ENCODE data around the gene SH3TC1. TPM values are rescaled to one million over a fixed set of nuclear protein-coding genes. Genes with fewer than 3 reads are reported as not detected.

SH3TC1 gene
- total and polyA plus RNA-seq, 2 of the 13 experiments (the other 11 are each of a cell fraction or from before 2014, with no cell fraction given), result 14.9 to 21.8 TPM

DNA sequence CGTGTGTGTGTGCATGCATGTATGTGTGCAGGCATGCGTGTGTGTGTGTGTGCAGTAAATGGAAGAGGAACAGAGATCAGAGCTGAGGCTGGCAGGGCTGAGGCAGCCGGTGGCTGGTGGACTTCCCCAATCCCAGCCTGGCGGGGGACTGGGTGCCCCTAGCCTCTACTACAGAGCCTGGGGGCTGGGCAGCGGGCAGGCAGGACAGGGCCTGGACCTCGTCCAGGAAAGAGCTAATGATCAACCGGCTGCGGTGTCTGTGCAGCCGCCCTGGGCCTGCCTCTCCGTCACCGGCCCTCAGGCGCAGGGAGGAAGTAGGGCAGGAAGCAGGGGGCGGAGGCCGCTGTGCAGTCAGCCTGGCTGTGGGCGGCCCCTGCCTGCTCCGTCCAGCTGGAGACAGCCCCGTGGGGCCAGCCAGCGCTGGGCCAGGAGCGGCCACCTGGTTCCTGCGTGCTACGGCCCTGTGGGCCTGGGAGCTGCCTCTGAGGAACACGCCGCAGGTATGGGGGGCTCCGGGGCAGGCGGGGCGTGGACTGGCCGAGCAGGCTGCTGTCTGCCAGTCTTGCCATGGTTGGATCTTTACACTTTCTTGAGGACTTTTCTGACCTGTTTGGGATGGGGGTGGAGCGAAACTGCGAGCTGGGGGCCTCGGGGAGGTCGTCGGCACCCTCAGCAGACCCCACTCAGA is at the start of gene SH3TC1 (continued):
- TF ChIP-seq, protein P1, sequence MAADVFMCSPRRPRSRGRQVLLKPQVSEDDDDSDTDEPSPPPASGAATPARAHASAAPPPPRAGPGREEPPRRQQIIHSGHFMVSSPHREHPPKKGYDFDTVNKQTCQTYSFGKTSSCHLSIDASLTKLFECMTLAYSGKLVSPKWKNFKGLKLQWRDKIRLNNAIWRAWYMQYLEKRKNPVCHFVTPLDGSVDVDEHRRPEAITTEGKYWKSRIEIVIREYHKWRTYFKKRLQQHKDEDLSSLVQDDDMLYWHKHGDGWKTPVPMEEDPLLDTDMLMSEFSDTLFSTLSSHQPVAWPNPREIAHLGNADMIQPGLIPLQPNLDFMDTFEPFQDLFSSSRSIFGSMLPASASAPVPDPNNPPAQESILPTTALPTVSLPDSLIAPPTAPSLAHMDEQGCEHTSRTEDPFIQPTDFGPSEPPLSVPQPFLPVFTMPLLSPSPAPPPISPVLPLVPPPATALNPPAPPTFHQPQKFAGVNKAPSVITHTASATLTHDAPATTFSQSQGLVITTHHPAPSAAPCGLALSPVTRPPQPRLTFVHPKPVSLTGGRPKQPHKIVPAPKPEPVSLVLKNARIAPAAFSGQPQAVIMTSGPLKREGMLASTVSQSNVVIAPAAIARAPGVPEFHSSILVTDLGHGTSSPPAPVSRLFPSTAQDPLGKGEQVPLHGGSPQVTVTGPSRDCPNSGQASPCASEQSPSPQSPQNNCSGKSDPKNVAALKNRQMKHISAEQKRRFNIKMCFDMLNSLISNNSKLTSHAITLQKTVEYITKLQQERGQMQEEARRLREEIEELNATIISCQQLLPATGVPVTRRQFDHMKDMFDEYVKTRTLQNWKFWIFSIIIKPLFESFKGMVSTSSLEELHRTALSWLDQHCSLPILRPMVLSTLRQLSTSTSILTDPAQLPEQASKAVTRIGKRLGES (CRISPR knock-in tag; IDR thresholded peaks at IDR 0.05; ENCODE audit: borderline replicate concordance), result 0 out of 2 replicates have a peak, but pooled peaks have one; percentile 35
- peak; percentile 89 for TF ChIP-seq ZSCAN9 (CRISPR knock-in tag; IDR thresholded peaks at IDR 0.05; ENCODE audit: borderline replicate concordance)
- TF ChIP-seq, protein P2, sequence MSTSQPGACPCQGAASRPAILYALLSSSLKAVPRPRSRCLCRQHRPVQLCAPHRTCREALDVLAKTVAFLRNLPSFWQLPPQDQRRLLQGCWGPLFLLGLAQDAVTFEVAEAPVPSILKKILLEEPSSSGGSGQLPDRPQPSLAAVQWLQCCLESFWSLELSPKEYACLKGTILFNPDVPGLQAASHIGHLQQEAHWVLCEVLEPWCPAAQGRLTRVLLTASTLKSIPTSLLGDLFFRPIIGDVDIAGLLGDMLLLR (CRISPR knock-in tag; IDR thresholded peaks at IDR 0.05), result peak; percentile 30; the same call in 1 of the 2 replicates
- TF ChIP-seq NBN (conservative IDR thresholded peaks at IDR 0.05), result no peak
- no peak for TF ChIP-seq ZNF557 (CRISPR knock-in tag; IDR thresholded peaks at IDR 0.05)
- TF ChIP-seq ZBTB42 (CRISPR knock-in tag; IDR thresholded peaks at IDR 0.05), result peak; percentile 68; the same call in 1 of the 2 replicates
- TF ChIP-seq ZNF33A (CRISPR knock-in tag; IDR thresholded peaks at IDR 0.05; ENCODE audit: borderline replicate concordance), result 0 out of 2 replicates have a peak, but pooled peaks have one; percentile 78
- TF ChIP-seq ZC3H13 (CRISPR knock-in tag; IDR thresholded peaks at IDR 0.05), result peak; percentile 52; the same call in 1 of the 2 replicates
- peak; percentile 26; the same call in 1 of the 2 replicates for TF ChIP-seq NFKB2 (CRISPR knock-in tag; IDR thresholded peaks at IDR 0.05; ENCODE audit: borderline replicate concordance)
- 0 out of 2 replicates have a peak, but pooled peaks have one; percentile 43 for TF ChIP-seq ZNF253 (CRISPR knock-in tag; IDR thresholded peaks at IDR 0.05; ENCODE audit: borderline replicate concordance)
- TF ChIP-seq RBFOX2 (IDR thresholded peaks at IDR 0.05; ENCODE audit: low read depth, low read length), result peak; percentile 88
- 0 out of 2 replicates have a peak, but pooled peaks have one; percentile 13 for TF ChIP-seq CBX5 (CRISPR knock-in tag; IDR thresholded peaks at IDR 0.05; ENCODE audit: borderline replicate concordance)
- no peak for TF ChIP-seq ZNF30 (CRISPR knock-in tag; IDR thresholded peaks at IDR 0.05)
- TF ChIP-seq NCOA5 (CRISPR knock-in tag; IDR thresholded peaks at IDR 0.05), result no peak
- TF ChIP-seq ZNF17 (CRISPR knock-in tag; IDR thresholded peaks at IDR 0.05), result no peak
- no peak for TF ChIP-seq NFE2 (CRISPR knock-in tag; IDR thresholded peaks at IDR 0.05)
- peak; percentile 55 for TF ChIP-seq PTBP1 (IDR thresholded peaks at IDR 0.05; ENCODE audit: low read depth, low read length, poor library complexity, severe bottlenecking)
- TF ChIP-seq, protein P3, sequence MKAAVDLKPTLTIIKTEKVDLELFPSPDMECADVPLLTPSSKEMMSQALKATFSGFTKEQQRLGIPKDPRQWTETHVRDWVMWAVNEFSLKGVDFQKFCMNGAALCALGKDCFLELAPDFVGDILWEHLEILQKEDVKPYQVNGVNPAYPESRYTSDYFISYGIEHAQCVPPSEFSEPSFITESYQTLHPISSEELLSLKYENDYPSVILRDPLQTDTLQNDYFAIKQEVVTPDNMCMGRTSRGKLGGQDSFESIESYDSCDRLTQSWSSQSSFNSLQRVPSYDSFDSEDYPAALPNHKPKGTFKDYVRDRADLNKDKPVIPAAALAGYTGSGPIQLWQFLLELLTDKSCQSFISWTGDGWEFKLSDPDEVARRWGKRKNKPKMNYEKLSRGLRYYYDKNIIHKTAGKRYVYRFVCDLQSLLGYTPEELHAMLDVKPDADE (CRISPR knock-in tag; IDR thresholded peaks at IDR 0.05), result no peak
- TF ChIP-seq, protein P4, sequence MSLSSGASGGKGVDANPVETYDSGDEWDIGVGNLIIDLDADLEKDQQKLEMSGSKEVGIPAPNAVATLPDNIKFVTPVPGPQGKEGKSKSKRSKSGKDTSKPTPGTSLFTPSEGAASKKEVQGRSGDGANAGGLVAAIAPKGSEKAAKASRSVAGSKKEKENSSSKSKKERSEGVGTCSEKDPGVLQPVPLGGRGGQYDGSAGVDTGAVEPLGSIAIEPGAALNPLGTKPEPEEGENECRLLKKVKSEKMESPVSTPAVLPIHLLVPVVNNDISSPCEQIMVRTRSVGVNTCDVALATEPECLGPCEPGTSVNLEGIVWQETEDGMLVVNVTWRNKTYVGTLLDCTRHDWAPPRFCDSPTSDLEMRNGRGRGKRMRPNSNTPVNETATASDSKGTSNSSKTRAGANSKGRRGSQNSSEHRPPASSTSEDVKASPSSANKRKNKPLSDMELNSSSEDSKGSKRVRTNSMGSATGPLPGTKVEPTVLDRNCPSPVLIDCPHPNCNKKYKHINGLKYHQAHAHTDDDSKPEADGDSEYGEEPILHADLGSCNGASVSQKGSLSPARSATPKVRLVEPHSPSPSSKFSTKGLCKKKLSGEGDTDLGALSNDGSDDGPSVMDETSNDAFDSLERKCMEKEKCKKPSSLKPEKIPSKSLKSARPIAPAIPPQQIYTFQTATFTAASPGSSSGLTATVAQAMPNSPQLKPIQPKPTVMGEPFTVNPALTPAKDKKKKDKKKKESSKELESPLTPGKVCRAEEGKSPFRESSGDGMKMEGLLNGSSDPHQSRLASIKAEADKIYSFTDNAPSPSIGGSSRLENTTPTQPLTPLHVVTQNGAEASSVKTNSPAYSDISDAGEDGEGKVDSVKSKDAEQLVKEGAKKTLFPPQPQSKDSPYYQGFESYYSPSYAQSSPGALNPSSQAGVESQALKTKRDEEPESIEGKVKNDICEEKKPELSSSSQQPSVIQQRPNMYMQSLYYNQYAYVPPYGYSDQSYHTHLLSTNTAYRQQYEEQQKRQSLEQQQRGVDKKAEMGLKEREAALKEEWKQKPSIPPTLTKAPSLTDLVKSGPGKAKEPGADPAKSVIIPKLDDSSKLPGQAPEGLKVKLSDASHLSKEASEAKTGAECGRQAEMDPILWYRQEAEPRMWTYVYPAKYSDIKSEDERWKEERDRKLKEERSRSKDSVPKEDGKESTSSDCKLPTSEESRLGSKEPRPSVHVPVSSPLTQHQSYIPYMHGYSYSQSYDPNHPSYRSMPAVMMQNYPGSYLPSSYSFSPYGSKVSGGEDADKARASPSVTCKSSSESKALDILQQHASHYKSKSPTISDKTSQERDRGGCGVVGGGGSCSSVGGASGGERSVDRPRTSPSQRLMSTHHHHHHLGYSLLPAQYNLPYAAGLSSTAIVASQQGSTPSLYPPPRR (CRISPR knock-in tag; IDR thresholded peaks at IDR 0.05; ENCODE audit: borderline replicate concordance), result peak; percentile 60; the same call in 1 of the 2 replicates

All from HepG2 (cell line).